ENCODE results near the gene GTF2F2.

GTF2F2 gene

DNA sequence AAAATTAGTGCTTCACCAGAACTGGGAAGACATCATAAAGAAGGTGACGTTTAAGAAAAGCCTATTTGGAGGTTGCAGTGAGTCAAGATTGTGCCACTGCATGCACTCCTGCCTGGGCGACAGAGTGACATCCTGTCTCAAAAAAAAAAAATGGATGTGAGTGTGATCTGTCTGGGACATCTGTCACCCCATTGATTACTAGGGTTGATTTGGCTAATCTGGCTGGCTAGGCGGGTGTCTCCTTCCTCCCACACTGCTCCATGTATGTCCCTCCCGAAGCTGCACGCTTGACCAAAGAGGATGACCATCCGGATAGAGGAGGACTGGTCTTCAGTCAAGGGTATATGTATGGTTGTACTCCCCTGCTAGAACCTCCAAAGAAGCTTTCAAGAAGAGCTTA lies 2.6 kb downstream of the GTF2F2 start:
- no peak for DNase-seq

DNA sequence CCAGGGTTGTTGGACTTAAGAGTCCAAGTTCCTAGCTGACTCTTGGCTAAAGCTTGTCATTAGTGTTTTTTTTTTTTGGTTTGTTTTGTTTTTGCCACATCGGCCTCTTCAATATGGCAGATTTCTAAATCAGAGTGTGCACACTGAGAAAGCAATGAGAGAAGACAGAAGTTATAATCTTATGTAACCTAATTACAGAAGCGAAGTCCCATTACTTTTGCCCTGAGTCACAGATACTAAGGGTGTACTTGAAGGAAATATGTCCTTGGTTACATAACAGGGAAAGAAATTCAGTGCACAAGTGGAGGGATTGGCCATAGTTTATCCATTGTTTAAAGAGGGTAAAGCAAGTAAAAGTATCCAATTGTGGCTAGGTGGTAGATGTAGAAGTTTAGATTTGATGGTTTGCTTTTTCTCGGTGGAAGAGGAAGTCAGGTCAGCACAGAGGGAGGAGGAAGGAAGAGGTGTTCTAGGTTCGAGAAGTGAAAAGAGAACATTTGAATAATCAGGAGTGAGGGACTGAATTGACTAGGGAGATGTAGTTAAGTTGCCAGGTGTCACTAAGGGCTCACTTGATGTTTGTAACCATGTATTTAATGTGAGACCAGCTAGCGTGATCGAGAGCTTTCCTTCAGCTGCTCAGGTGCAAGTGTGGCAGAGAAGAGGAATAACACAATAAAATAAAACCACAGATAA lies 12.2 kb downstream of the GTF2F2 start:
- no peak for DNase-seq

DNA sequence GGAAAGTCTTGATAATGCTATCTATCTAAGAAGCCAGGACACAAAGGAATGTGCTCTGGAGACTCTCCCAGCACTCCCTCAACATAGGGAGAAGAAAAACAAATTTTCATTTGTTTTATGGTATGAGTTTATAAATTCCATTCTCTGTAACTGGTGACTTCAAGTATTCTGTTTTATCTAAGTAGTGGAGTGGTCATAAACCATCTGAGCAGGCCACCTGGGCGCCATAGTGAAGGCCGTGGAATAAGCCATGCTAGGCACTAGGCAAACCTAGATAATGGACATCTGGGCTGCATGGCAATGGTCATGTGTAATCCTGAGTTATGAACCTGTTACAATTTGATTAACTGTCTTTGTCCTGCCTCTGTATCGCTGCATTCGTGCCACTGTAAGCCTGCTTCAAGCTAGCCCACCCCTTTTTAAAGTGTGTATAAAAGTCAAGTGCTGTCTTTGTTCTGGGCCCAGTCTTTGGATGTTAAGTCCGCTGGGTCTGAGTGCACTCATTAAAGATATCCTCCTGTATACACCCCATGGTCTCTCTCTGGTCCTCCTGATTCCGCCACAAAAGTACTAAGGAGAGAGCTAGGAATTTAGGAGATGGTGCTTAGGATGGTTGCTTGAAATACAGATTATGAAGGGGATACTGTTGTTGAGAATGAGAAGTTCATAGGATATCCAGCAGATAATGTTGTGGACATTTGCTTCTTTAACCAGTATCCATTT lies 13.2 kb downstream of the GTF2F2 start:
- no peak for DNase-seq

DNA sequence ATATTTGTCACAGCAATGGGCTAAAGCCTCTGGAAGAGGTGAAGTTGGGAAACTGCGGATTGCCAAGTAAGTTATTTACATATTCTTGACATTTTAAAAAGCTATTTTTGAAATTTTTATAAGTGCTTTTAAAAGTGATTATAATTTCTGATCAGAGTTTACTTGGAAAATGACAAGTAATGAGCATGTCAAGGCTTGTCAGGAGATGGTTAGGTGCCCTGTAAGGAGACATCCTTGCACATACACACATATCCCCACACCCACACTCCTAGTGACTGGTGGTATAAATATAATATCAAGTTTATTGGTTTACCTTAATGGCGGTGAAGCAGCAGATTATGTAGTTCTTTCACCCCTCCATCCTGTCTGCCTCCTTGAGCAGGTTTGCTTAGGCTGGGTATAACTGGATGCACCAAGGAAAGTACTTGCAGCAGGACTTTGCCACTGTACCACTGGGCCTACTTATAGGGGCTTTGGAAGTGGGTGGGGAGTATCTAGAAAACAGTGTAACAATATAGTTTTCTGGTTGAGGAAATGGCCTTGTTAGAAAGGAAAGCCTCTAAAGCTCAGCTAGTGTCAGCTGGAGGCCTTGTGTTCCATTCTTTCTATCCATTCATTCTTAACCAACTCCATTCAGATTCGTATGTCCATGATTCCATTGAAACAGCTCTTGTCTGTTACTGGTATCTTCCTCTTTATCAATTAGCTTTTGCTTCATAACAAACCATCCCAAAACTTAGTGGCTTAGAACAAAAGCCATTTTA lies 16.6 kb downstream of the GTF2F2 start:
- DNase-seq: no peak

DNA sequence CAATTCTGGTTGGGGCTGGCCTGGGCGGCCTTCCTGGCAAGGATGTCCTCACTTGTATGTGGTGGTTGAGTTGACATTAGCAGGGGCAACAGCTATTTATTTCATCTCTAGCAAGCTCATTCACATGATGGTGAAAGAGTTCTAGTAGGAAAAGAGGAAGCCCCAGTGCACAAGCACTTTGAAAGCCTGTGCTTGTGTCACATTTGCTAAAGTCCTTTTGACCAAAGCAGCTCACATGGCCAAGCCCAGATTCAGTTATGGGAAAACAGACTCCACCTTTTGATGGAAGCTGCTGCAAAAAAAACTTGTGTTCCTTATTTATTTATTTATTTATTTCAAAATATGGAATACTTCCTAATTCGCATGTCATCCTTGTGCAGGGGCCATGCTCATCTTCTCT lies 17.2 kb downstream of the GTF2F2 start:
- DNase-seq: no peak

DNA sequence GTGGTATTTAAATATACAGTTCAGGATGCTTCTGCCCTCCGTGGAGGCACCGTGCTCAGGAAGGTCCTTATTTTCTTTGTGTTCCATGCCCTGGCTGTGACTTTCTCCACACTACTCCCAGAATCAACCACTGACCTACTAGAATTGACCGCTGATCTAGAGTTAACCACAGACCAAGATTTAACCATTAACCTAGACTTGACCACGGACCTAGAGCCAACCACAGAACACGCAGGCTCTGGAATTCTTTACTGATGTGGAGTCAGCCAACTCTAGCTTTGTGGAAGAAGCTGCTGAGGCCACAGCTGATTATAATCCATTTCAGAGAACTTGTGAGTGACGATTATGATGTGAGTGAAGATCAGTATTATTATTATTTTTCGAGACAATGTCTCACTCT lies 18.0 kb downstream of the GTF2F2 start:
- DNase-seq: no peak

DNA sequence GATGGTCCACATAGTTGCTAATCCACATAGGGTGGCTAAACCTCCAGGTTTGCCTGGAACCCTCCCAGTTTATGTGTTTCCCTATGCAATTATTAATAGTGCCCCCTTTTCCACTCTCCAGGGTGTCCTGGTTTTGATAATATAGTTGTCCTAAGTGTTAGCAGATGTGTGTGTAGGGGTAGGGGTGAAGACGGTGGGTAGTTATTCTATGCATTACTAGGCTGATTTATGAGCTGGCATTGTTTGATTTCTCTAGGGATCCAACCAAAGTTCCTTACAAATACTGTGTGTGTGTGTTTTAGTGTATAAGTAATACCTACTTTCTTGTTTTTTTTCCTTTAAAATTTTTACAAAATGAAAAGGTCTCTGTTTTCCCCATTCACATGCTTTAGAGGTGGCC lies 21.1 kb downstream of the GTF2F2 start:
- no peak for DNase-seq

DNA sequence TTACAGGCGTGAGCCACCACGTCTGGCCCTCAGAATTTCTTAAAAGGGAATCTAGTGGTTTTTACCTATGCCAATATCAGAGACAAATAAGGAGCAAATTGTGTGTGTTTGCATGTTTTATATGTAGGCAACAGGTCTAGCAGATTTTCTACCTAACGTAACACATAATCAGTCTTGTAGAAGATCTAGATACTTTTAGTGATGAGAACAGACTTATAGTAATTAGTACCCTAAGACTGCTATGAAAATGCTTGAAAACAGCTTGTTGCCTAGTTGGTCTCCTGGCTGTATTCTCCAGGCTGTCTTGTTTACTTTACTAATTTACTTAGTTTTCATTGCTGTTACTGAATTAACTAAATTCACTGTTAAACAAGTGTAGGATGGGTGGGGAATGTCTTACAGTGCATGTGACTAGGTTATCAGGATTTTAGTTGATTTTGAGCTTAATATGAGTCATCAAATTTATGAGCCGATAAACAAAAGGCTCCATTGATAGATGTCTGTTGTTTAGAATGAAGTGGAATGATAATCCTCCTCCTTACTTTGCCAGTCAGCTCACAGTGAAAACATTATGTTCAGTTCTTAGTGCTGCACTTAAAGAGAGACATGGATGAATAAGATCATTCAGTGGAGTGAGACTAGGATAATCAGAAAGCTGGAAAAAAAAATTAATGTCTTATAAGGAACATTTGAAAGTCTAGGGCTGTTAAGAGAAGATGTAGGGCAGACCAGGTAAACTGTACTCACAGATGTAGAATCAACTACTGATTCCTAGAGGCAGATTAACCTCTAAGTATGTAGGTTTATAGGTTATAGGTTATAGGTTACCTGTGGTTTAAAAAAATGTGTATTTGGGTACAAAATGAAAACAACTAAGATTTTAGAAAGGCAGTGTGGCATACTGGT lies 22.4 kb downstream of the GTF2F2 start:
- DNase-seq: no peak

DNA sequence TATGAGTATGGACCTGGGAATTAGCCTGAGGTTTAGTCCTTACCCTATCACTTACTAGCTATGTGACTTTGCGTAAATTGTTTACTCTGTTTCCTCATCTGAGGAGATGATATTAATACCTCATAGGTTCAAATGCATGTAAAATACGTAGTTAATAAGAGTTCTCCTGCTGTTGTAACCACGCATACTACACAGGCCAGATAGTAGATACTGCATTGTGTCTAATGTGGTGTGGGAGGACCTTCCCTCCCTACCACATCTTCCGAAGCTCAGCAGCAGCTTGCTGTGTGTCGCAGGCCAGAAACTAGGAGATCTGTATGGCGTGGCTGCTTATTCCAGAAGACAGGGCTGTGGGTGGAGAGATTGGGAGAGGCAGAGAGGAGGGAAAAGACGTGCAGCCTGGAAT lies 23.0 kb downstream of the GTF2F2 start:
- no peak for DNase-seq

DNA sequence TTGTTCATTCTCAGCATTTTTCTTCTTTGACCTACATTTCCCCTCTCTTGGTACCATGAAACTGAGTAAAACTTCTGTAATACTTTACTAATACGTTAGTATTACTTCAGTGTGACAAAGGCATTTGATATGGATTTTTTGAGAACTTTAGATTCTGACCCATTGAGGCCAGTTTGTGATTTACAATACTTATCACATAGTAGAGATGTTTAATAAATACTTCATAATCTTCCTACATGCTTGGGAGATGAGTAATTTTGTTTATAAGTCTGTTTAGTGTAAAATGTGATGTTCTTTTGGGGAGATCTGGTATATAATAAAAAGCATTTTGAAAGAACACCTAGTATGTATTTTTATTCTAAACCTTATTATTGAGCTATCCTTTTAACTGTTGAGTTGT lies 29.7 kb downstream of the GTF2F2 start:
- no peak for DNase-seq

DNA sequence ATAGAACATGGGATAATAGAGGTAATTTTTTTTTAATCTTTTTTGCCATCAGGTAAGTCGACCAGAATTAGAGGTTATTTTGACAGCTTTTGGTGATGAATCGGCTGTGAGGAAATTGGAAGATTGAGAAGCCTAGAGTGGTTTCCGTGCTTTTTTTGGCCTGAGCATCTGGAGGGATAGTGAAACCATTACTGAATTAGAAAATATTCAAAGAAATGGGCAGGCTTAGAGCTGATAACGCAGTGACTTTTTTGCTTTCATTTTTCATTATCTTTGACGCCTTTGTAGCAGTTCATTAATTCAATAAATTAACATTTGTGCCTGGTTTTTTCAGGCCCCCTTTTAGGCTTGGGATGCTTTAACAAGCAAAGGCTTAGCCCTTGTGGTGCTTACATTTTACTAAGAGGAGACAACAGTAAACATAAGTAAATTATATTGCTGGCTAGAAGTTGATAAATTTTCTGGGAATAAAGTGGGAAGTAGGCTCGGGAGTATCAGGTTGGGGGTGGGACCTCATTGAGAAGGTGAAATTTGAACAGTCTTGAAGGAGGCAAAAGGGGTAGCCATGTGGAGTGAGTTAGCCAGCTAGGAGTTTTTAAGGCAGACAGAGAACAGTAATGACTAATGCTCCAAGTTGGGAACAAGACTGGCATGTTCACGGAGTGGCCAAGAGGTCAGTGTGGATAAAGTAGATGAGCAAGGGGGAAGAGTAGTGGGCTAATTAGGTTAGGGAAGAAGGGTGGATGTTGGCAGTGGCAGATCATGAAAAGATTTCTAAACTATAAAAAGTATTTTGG lies 36.5 kb downstream of the GTF2F2 start:
- DNase-seq: no peak

DNA sequence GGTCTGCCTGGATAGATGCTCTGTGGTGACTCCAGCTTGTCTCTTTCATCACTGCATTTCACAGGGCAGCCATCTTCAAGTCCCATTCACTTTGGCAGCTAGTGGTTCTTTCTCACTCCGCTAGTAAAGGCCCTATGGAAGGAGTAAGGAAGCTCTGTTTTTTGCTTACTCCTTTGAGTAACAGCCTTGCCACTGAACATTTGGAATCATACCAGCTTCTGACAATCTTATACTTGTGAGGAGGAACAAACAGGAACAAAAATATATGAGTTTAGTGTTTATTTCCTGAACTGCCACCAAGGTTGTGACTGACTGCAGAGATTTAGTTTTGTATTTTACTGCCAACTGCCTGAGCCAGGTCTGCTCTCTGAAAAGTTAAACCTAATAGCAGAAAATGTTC lies 41.9 kb downstream of the GTF2F2 start:
- no peak for DNase-seq

DNA sequence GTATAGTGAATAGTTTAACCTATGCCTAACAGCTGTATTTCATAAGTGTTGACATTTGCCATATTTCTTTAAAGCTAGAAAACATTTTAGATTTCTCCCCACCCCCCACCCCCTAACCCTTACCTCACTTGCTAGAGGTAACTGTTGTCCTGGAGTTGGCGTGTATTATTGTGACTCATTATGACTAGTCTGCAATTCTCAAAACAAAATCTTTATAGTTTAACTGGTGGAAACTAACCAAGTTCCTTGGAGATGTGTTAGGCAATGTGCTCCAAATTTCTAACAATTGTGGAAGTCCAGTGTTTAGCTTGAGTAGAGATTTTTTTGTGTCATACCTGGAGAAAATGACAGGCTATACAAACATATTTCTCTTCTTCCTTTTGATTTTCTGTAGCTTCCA lies 42.5 kb downstream of the GTF2F2 start:
- DNase-seq: no peak

DNA sequence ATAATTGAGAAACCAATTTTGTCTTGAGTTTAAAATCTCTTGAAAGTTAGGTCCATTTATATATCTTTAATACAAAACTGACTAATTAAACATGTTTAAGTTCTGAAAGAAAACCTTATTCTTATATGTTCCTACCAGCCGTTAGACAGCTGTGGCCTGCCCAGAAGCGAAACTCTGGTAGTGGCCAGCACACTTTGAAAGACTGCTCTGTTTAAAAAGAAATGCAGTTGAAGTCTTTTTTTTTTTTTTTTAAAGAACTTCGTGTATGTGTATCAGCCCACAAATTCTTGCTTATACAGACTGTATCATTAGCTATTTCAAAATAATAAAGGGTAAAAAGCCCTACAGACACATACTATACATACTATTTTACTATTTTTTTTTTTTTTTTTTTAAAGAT lies 46.5 kb downstream of the GTF2F2 start:
- DNase-seq: no peak

DNA sequence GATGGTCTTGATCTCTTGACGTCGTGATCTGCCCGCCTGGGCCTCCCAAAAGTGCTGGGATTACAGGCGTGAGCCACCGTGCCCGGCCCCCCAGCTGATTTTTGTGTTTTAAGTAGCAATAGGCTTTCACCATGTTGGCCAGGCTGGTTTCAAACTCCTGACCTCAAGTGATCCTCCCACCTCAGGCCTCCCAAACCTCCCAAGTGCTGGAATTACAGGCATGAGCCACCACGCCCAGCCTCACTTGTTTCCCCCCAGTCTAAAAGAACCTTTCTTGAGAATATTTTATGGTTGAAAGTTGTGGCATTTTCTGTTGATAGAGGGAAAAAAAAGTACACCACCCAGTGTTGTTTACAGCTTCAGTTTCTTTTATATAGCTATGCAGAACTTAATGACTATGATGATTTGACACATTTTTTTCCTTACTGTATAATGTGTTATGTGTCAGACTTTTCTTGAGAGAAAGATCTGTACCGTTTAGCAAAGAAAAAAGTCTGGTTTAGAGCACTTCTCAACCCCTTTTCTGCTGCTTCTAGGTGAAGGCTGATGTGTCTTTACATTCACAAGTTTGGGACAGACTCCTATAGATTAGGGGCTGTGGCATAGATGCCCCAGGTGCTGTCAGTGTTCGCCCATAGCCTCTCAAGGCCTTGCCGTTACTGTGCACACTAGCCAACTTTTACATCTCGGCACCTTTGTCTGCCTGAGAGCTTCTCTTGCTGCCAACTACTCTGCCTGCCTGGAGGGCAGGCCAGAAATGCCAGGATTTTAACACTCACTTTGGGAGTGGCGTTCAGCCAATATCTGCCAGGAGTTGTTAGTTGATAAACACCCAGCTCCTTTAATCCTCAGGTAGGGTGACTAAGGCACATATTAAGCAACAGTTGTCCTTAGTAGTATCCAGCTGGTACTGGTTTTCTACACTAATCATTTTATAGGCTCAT lies 47.6 kb downstream of the GTF2F2 start:
- DNase-seq: peak in 1 of 2 experiments; percentile 24

DNA sequence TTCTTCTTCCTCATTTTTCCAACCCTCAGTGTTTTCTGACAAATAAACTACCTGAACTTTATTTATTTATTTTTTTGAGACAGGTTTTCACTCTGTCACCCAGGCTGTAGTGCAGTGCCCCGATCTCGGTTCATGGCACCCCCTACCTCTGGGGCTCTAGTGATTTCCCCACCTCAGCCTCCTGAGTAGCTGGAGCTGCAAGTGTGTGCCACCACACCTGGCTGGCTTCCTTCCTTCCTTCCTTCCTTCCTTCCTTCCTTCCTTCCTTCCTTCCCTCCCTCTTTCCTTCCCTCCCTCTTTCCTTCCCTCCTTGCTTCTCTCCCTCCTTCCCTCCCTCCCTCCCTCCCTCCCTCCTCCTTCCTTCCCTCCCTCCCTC lies 48.2 kb downstream of the GTF2F2 start:
- no peak for DNase-seq

DNA sequence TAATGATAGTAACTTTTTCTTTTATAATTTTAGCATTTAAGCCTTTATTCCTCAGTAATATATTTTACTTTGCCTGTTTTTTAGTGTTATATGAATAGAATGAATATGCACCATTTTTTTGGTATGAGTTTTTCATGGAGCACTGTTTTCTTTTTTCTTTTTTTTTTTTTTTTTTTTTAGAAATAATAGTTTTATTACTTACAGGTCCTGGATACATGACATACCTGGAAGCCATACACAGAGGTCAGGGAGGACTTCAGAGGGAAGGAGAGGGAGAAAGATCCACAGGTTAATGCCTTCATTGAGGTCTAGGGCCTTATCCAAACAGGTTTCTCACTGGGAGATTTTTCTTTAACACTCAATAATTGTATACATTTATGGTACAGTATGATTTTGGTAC lies 54.2 kb downstream of the GTF2F2 start:
- no peak for DNase-seq

DNA sequence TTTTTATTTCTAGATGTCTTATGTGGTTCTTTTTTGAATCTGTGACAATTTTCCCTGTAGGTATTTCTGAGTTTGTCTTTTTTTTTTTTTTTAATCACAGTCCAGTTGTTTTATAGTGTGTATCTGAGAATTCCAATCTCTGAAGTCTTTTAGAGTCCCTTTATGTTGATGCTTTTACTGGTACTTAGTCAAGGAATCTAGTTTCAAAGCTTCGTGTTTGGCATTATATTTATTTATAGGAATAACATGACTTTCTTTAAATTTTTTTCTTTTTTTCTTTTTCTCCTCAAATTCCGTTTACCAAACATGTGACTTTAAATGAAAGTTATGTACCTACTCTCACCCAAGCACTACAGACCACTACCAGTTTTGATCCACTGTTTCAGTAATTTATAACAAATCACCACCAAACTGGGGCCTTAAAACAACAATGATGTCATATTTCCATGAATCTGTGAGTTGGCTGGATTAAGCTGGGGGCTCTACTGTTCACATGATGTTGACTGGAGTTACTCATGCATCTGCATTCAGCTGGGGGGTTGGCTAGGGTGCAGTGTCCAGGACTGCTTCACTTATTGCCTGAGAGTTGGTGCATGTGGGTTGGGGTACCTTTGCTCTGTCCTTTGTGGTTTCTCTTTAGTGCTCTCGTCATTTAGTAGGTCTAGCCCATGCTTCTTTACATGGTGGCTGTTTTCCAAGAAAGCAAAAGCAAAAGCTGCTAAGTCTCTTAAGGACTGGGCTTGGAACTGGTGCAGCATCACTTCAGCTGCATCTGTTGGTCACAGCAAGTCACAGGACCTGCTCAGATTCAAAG lies 58.2 kb downstream of the GTF2F2 start:
- peak in 1 of 2 experiments; percentile 5 for DNase-seq

DNA sequence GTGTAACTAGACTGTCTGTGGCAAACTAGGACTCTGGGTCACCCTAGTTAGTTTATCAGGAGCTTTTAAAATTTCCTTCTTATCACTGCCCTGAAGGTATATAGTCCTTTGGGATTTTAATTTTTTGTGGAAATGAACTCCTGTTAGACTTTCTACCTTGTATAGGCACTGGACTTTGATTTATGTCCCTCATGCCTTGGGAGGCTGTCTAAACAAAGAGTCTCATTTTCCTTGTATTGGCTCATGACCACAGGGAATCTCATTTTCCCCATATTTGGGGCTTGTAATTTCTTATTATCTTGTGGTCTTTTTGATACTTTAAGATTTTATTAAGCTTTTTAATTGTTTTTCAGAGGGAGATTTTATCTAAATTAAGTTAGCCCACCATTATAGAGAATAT lies 59.1 kb downstream of the GTF2F2 start:
- no peak for DNase-seq

DNA sequence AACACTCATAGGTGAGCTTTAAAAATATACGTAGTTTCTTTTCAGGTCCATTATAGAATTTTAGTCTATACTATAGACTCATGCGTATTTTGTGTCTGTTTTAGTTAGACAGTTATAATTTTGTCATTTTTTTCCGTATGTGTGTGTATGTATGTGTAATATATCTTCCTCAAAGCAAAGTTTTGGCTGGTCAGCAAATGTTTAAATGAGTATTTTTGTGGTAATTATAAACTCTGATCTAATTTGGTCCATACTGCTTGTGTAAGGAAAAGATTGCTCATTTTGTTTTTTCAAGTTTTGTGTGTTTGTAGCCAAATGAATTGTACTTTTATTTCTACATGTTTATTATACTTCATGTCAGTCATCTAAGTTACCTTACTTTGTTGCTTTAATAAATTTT lies 60.0 kb downstream of the GTF2F2 start:
- DNase-seq: no peak

Measured in NCI-H446 (cell line).